Measurements from ENCODE around the gene SPINT1. TPM values are rescaled to one million over a fixed set of nuclear protein-coding genes. Genes with fewer than 3 reads are reported as not detected.

The SPINT1 gene
- total and polyA plus RNA-seq, 2 of the 13 experiments (the other 11 are each of a cell fraction or from before 2014, with no cell fraction given) = 0.49 to 2.5 TPM

- TF ChIP-seq ZBTB49 (CRISPR knock-in tag; IDR thresholded peaks at IDR 0.05; ENCODE audit: borderline replicate concordance) = no peak
- TF ChIP-seq ZUFSP (CRISPR knock-in tag; IDR thresholded peaks at IDR 0.05; ENCODE audit: borderline replicate concordance) = no peak
- TF ChIP-seq ZNF468 (CRISPR knock-in tag; IDR thresholded peaks at IDR 0.05) = peak; percentile 88; the same call in 1 of the 2 replicates
- TF ChIP-seq NCOA5 (CRISPR knock-in tag; IDR thresholded peaks at IDR 0.05) = no peak
- no peak for TF ChIP-seq ZNF382 (CRISPR knock-in tag; IDR thresholded peaks at IDR 0.05; ENCODE audit: borderline replicate concordance)
- 0 out of 2 replicates have a peak, but pooled peaks have one; percentile 51 for TF ChIP-seq PAWR (CRISPR knock-in tag; IDR thresholded peaks at IDR 0.05; ENCODE audit: borderline replicate concordance)
- TF ChIP-seq ZNF281 (CRISPR knock-in tag; IDR thresholded peaks at IDR 0.05; ENCODE audit: borderline replicate concordance) = peak; percentile 21; the same call in 1 of the 2 replicates
- no peak for TF ChIP-seq KLF13 (CRISPR knock-in tag; IDR thresholded peaks at IDR 0.05)
- TF ChIP-seq ZNF136 (CRISPR knock-in tag; IDR thresholded peaks at IDR 0.05; ENCODE audit: low read depth) = no peak; the same call in 1 of the 2 replicates
- TF ChIP-seq ZNF816 (CRISPR knock-in tag; IDR thresholded peaks at IDR 0.05; ENCODE audit: borderline replicate concordance) = no peak
- TF ChIP-seq HMG20B (CRISPR knock-in tag; conservative IDR thresholded peaks at IDR 0.05) = no peak
- 0 out of 2 replicates have a peak, but pooled peaks have one; percentile 60 for TF ChIP-seq SP2 (CRISPR knock-in tag; IDR thresholded peaks at IDR 0.05)
- 0 out of 2 replicates have a peak, but pooled peaks have one; percentile 19 for TF ChIP-seq ZMYM2 (CRISPR knock-in tag; IDR thresholded peaks at IDR 0.05)
- no peak for TF ChIP-seq TCF7 (IDR thresholded peaks at IDR 0.05; ENCODE audit: low read depth)
- TF ChIP-seq GATAD2A (CRISPR knock-in tag; IDR thresholded peaks at IDR 0.05) = no peak
- TF ChIP-seq RFX1 (IDR thresholded peaks at IDR 0.05) = no peak
- no peak for TF ChIP-seq ZNF619 (CRISPR knock-in tag; IDR thresholded peaks at IDR 0.05)
- peak; percentile 53; the same call in 1 of the 2 replicates for TF ChIP-seq ZNF343 (CRISPR knock-in tag; IDR thresholded peaks at IDR 0.05)
- no peak for TF ChIP-seq PHB2 (IDR thresholded peaks at IDR 0.05; ENCODE audit: partially characterized antibody)
- TF ChIP-seq NKX3-1 (CRISPR knock-in tag; IDR thresholded peaks at IDR 0.05) = no peak
- no peak; the same call in 1 of the 2 replicates for TF ChIP-seq ZFX (CRISPR knock-in tag; IDR thresholded peaks at IDR 0.05; ENCODE audit: low read depth)
- TF ChIP-seq ZGPAT (CRISPR knock-in tag; IDR thresholded peaks at IDR 0.05) = peak; percentile 82
Observed at GRCh38 chr15:40893733-40894680, 50.2 kb downstream of the SPINT1 start, which contains the start of gene VPS18 (continued).
